Left ventricle myocardium inferior (tissue), 1 donor: Measurements from ENCODE around the gene PLEKHH3. TPM values are rescaled to one million over a fixed set of nuclear protein-coding genes. Genes with fewer than 3 reads are reported as not detected.
A peak's percentile ranks its signal among the peaks of the same experiment; 100 is the strongest.

Source experiments
- DNase-seq: peaks from one replicate; pipeline ENCODE4 v3.0.0-alpha.2; 2020
- H3K27ac ChIP-seq: fragments of 200-600 bp; replicated peaks from 2 replicates; pipeline ENCODE4 v1.8.0; 2021
- H3K27me3 ChIP-seq: fragments of 200-600 bp; 2 replicates; pipeline ENCODE4 v1.8.0; 2021; ENCODE audit warnings: low read depth
- H3K36me3 ChIP-seq: fragments of 200-600 bp; 2 replicates; pipeline ENCODE4 v1.8.0; 2021
- H3K4me1 ChIP-seq: fragments of 200-600 bp; 2 replicates; pipeline ENCODE4 v1.8.0; 2021
- H3K4me3 ChIP-seq: fragments of 200-600 bp; 2 replicates; pipeline ENCODE4 v1.8.0; 2021; ENCODE audit warnings: mild to moderate bottlenecking, moderate library complexity
- H3K9me3 ChIP-seq: fragments of 200-600 bp; replicated peaks from 2 replicates; pipeline ENCODE4 v1.8.0; 2021
- intact Hi-C: fragments of 100-400 bp; cut with micrococcal nuclease; formaldehyde crosslinking; loops from one replicate; pipeline ENCODE4 v1.11.0; 2022
- total RNA-seq: library from RNA; stranded (reverse); fragmentation: NEBNext Ultra II Directional; extraction: Animal tissue kit (Norgen Biotek cat#: 25700); gene quantifications from one replicate; pipeline ENCODE4 v1.2.1, GENCODE V29; 2021
- TF ChIP-seq, protein P1 (sequence below): fragments of 200-600 bp; IDR thresholded peaks from 2 replicates; pipeline ENCODE4 v1.8.0; 2021; ENCODE audit warnings: antibody characterized with exemption, mild to moderate bottlenecking, borderline replicate concordance
- donor health status: DM: no; HTN: yes; CAD: no; lungs with severe emphysema.

PLEKHH3 gene
- total RNA-seq, 1 donor from 2014 or later: 21.5 TPM

- TF ChIP-seq, protein P1, sequence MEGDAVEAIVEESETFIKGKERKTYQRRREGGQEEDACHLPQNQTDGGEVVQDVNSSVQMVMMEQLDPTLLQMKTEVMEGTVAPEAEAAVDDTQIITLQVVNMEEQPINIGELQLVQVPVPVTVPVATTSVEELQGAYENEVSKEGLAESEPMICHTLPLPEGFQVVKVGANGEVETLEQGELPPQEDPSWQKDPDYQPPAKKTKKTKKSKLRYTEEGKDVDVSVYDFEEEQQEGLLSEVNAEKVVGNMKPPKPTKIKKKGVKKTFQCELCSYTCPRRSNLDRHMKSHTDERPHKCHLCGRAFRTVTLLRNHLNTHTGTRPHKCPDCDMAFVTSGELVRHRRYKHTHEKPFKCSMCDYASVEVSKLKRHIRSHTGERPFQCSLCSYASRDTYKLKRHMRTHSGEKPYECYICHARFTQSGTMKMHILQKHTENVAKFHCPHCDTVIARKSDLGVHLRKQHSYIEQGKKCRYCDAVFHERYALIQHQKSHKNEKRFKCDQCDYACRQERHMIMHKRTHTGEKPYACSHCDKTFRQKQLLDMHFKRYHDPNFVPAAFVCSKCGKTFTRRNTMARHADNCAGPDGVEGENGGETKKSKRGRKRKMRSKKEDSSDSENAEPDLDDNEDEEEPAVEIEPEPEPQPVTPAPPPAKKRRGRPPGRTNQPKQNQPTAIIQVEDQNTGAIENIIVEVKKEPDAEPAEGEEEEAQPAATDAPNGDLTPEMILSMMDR: no peak
- Histone ChIP-seq H3K36me3 (peaks cover 4% of the 10 kb centered on the region), H3K9me3 (no peaks in the 10 kb centered on the region), H3K27me3 (no peaks in the 10 kb centered on the region), H3K27ac (peak overlapping the region; percentile 97), H3K4me3 (peak overlapping the region; percentile 98), H3K4me1 (peaks cover 96% of the 10 kb centered on the region)
- intact Hi-C loops: loop anchor here (10.0 kb wide), 1 partner anchor 63 kb away; no protein-coding TSS in a partner anchor
- peak; percentile 90 for DNase-seq
Observed at GRCh38 chr17:42677921-42678781, 1.4 kb upstream of the PLEKHH3 start.

DNA sequence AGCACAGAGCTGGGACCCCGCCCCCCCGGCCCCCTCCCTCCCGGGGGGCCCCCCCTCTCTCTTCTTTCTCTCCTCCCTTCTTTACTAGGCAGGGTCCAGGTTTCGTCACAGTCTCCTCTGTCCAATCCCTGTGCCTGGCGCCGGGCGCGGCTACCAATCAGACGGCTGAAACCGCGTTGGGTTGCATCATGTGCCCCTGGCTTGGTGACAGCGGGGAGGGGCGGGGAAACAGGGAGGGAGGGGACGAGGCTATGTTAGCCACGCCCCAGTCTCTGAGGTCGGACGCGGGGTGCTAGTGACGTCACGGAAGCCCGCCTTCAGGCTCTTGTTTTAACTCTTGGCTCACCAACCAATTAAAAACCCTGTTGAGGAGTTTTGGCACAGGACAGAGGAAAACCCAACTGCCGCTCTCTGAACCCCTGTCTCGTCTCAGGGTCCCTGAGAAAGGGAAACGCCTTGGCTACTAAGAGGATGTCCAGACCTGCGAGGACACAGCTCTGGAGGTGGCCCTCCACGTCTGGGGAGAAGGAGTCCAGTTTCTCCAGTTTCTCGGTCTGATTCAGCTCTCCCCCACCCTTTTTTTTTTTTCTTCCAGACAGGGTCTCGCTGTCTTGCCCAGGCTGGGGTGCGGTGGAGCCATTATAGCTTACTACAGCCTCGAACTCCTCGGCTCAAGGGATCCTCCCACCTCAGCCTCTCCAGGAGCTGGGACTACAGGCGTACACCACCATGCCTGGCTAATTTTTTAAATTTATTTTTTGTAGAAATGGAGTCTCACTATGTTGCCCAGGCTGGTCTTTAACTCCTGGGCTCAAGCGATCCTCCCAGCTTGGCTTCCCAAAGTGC lies 441 bp upstream of the PLEKHH3 start:
- H3K9me3 ChIP-seq: no peaks in the 10 kb centered on the region
- H3K36me3 ChIP-seq: peaks cover 13% of the 10 kb centered on the region
- no peaks in the 10 kb centered on the region for H3K27me3 ChIP-seq
- H3K27ac ChIP-seq: peak overlapping the region; percentile 97
- peak overlapping the region; percentile 98 for H3K4me3 ChIP-seq
- DNase-seq: peak; percentile 100
- TF ChIP-seq, protein P1: no peak
- H3K4me1 ChIP-seq: peaks cover 90% of the 10 kb centered on the region
- intact Hi-C loops: loop anchor here (10.0 kb wide), 1 partner anchor 62 kb away; no protein-coding TSS in a partner anchor

GRCh38 chr17:42675965-42676423 lies 800 bp downstream of the PLEKHH3 start:
- peak; percentile 67 for DNase-seq
- H3K27me3 ChIP-seq: no peaks in the 10 kb centered on the region

GRCh38 chr17:42675348-42675964 lies 1.3 kb downstream of the PLEKHH3 start:
- H3K27ac ChIP-seq: peak overlapping the region; percentile 97
- intact Hi-C loops: loop anchor here (10.0 kb wide), 1 partner anchor 61 kb away; no protein-coding TSS in a partner anchor
- peak overlapping the region; percentile 98 for H3K4me3 ChIP-seq
- H3K4me1 ChIP-seq: peaks cover 79% of the 10 kb centered on the region
- TF ChIP-seq, protein P1: no peak
- no peaks in the 10 kb centered on the region for H3K9me3 ChIP-seq
- H3K36me3 ChIP-seq: peaks cover 31% of the 10 kb centered on the region
- no peaks in the 10 kb centered on the region for H3K27me3 ChIP-seq
- DNase-seq: peak; percentile 70

More at GRCh38 chr17:42675965-42676423, 800 bp downstream of the PLEKHH3 start:
- no peaks in the 10 kb centered on the region for H3K9me3 ChIP-seq
- TF ChIP-seq, protein P1: no peak
- H3K36me3 ChIP-seq: peaks cover 26% of the 10 kb centered on the region
- peak overlapping the region; percentile 97 for H3K27ac ChIP-seq
- peak overlapping the region; percentile 98 for H3K4me3 ChIP-seq
- intact Hi-C loops: loop anchor here (10.0 kb wide), 1 partner anchor 61 kb away; no protein-coding TSS in a partner anchor
- peaks cover 79% of the 10 kb centered on the region for H3K4me1 ChIP-seq
